SHP77 treated with DMSO at 0.1 percent for 48 hours (cell line): ENCODE results near the gene FAM25A.
"Not testable (repeated sequence)": the region's sequence is repeated elsewhere in the genome, so short reads cannot be mapped to it uniquely, and the experiment has no call there.

ENCODE experiments used
- DNase-seq: peaks from one replicate; lab custom pipeline; 2025; lab: John Stamatoyannopoulos, UW

The FAM25A gene

GRCh38 chr10:87013528-87013927, 6.6 kb upstream of the FAM25A start:
- not testable (repeated sequence) for DNase-seq

DNA sequence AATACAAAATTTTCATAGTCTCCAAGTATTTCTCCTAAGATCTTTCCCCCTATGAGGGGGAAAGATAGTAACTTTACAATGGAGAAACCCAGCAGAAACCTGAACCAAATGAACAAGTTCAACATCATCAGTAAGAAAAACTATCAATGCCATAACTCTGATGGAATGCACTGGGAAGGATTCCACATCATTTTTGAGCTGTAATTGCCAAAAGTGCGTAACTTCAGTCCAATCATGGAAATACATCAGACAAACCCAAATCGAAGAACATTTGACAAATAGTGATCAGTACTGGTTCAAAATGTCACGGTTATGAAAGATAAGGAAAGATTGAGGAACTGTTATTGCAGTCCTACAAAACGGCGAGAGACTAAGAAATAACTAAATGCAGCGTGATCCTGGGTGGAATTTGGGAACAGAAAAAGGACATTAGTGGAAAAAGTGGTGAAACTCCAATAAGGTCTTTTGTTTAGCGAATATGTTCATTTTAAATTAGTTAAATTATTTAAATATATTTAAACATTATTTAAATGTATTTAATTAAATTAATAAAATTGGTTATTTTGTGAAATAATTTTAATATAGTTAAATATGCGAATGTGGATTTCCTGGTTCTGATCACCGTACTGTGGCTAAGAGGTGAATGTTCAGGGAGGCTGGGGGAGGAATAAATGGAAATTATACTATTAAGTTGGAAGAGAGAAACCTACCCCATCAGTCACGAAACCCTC, 4.9 kb upstream of the FAM25A start:
- not testable (repeated sequence) for DNase-seq

GRCh38 chr10:87018127-87018526, 2.0 kb upstream of the FAM25A start:
- DNase-seq, result not testable (repeated sequence)

DNA sequence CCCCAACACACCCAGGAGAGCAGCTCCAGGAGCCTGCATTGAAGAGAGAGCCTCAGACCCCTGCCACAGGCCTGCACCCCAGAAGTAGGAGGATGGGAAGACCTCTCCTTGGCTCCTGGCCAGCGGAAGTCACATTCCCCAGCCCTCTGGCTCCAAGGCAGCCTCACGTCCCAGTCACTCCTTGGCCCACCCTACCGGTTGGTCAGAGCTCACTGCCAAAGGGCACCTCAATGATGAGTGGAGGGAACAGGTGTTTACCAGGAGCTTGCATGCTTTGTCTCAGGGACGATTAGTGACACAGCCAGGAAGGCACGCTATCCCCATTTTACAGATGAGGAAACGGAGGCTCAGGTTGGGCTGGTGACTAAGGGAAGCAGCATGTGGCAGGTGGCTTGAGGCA, 1.0 kb upstream of the FAM25A start:
- DNase-seq, result not testable (repeated sequence)

- DNase-seq, result not testable (repeated sequence)
Measured at GRCh38 chr10:87019504-87019903, 590 bp upstream of the FAM25A start.

GRCh38 chr10:87025285-87025958, 5.3 kb downstream of the FAM25A start:
- not testable (repeated sequence) for DNase-seq

- not testable (repeated sequence) for DNase-seq
Measured at GRCh38 chr10:87026747-87027508, 6.8 kb downstream of the FAM25A start.

DNA sequence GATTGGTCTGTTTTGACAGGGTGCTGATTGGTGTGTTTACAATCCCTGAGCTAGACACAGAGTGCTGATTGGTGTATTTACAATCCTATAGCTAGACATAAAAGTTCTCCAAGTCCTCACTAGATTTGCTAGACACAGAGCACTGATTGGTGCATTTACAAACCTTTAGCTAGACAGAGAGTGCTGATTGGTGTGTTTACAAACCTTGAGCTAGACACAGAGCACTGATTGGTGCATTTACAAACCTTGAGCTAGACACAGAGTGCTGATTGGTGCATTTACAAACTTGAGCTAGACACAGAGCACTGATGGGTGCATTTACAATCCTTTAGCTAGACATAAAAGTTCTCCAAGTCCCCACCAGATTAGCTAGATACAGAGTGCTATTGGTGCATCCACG, 10.3 kb downstream of the FAM25A start:
- not testable (repeated sequence) for DNase-seq

DNA sequence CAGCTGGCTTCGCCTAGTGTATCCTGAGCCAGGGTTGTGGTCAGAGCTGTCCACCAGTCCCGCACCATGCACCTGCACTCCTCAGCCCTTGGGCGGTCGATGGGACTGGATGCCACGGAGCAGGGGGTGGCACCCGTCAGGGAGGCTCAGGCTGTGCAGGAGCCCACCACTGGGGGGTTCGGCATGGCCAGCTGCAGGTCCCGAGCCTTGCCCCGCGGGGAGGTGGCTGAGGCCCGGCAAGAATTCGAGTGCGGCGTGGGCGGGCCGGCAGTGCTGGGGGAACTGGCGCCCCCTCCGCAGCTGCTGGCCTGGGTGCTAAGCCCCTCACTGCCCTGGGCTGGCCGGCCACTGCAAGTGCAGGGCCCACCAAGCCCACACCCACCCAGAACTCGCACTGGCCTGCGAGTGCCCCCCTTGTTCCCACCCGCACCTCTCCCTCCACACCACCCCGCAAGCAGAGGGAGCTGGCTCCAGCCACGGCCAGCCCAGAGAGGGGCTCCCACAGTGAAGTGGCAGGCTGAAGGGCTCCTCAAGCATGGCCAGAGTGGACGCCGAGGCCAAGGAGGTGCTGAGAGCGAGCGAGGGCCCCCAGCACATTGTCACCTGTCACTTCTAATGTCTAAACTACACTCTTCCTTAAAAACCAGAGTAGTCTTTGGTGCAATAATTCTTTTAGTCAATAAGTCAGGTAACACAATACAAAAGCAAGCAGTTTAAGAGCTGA, 11.0 kb downstream of the FAM25A start:
- DNase-seq, result no peak

DNA sequence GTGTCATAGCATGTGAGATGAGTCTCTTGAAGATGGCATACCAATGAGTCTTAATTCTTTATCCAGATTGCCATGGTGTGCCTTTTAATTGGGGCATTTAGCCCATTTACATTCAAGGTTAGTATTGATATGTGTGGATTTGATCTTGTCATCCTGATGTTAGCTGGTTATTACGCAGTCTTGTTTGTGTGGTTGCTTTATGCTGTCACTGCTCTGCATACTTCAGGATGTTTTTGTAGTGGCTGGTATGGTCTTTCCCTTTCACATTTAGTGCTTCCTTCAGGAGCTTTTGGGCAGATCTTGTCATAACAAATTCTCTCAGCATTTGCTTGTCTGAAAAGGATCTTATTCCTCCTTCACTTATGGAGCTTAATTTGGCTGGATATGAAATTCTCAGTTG, 16.5 kb downstream of the FAM25A start:
- no peak for DNase-seq

- DNase-seq, result no peak
Measured at GRCh38 chr10:87038286-87038717, 18.2 kb downstream of the FAM25A start.

- no peak for DNase-seq
Measured at GRCh38 chr10:87038786-87039185, 18.7 kb downstream of the FAM25A start.

DNA sequence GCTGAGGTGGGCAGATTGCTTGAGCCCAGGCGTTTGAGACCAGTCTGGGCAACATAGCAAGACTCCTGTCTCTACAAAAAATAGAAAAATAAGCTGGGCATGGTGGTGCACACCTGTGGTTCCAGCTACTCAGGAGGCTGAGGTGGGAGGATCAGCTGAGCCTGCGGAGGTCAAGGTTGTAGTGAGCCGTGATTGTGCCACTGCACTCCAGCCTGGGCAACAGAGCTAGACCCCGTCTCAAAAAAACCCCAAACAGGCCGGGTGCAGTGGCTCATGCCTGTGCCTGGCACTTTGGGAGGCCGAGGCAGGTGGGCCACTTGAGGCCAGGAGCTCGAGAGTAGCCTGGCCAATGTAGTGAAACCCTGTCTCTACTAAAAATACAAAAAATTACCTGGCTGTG, 23.5 kb downstream of the FAM25A start:
- not testable (repeated sequence) for DNase-seq

GRCh38 chr10:87045434-87045938, 25.4 kb downstream of the FAM25A start:
- DNase-seq, result no peak

GRCh38 chr10:87053111-87053510, 33.0 kb downstream of the FAM25A start:
- DNase-seq, result no peak

DNA sequence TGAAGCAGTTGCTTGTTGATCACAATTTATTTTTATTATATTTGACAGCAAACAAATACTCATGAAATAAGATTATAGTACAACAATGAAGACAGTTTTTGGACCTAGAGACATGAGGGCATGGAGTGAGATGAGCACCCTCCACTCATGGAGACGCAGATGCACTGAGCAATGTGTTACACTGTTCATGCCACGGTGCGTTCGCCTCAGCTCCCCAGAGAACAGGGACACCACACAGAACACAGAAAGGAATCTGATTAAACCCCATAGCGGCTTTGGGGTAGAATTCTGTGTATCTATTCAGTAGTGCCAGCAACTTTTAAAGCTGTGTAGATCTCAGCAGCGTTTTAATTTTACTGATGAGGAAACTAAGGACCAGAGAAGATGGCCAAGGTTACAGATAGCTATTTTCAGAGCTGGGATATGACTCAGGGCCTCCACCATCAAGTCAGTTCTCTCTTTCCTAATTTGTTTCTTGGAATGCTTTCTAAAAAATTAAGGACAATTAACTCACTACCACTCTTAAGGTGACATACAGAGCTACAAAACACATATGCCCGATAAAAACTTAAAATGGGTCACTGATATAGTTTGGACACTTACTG, 33.6 kb downstream of the FAM25A start:
- no peak for DNase-seq

GRCh38 chr10:87054373-87055295, 34.5 kb downstream of the FAM25A start:
- no peak for DNase-seq

DNA sequence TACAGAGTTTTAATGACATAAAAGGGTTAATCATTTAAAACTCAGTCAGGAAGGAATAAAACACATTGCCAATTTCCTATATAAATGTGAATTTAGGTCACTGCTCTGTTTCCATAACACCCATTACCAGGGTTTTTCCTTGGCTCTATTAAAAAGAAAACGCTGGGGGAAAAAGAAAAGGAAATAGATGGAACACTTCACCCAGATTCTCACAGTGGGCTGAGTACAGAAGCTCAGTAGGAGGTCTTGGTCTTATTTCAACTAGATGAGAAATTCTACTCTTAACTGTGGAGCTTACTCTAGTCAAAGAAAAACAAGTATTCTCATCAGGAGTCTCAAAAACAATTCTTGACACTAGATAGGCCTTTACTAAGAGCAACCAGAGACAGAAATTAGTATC, 38.1 kb downstream of the FAM25A start:
- DNase-seq, result no peak

DNA sequence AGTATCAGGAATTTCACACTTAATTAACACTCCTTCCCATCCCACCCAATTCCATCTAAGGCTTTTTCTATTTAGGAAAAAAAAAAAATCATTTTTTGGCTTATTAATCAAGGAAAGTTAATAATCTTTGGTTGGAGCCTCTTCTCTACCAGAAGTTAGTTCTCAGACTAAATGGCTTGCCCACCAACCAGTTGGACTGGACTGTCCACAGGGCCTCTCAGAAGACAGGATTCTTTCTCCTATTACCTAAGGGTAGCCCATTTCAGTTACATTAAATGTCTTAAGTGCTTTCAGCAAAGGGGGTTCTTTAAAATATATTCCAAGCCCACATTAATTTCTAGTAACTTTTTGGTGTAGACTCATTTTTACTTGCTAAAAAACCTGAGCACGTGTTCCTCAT, 39.3 kb downstream of the FAM25A start:
- no peak for DNase-seq

GRCh38 chr10:87060280-87060928, 40.3 kb downstream of the FAM25A start:
- no peak for DNase-seq
